Spleen (tissue), 7 donors: ENCODE results near the gene F2RL3.

ENCODE experiments used
- POLR2A ChIP-seq, 3 donors: fragments of 450-650 bp; IDR thresholded peaks; one replicate each; pipeline ENCODE4 v1.5.1; 2017; ENCODE audit warnings: antibody characterized with exemption in 3 of 3, mild to moderate bottlenecking in 1 of 3
- TF ChIP-seq, protein P1 (sequence below), 11 experiments: fragments of 200-600 bp in 7 of 11; fragments of 450-650 bp in 4 of 11; sonication (generic) in 4 of 11; IDR thresholded peaks in 8 of 11; conservative IDR thresholded peaks in 3 of 11; 1 replicate in 7 of 11; 2 replicates in 4 of 11; pipeline versions ENCODE4 v1.4.0 to v1.8.0; 2016 to 2021; ENCODE audit warnings: antibody characterized with exemption in 11 of 11, inconsistent platforms in 4 of 11, mild to moderate bottlenecking in 1 of 11
- donor health status: DM: no; HTN: no; CAD: no; lungs with moderate emphysema.
- donor health status: DM: no; HTN: no; CAD: no.
- donor health status: DM: no; HTN: no; CAD: no.

DNA sequence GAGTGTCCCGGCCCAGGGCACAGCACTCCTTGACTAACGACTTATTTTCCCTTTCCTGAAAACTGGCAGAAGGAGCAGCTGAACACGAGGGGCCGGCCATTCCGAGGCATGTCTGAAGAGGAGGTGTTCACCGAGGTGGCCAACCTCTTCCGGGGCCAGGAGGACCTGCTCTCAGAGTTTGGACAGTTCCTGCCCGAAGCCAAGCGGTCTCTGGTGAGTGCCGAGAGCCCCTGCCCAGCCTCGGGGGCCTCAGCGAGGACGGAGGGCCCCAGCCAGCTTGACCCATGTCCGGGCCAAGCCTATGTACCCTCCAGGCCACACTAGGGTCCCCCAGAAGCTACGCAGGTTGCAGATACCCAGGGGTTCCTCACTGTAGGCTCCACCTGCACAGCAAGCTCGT, 41.9 kb upstream of the F2RL3 start:
- no peak for TF ChIP-seq POLR2A (IDR thresholded peaks at IDR 0.05)
- TF ChIP-seq, protein P1, sequence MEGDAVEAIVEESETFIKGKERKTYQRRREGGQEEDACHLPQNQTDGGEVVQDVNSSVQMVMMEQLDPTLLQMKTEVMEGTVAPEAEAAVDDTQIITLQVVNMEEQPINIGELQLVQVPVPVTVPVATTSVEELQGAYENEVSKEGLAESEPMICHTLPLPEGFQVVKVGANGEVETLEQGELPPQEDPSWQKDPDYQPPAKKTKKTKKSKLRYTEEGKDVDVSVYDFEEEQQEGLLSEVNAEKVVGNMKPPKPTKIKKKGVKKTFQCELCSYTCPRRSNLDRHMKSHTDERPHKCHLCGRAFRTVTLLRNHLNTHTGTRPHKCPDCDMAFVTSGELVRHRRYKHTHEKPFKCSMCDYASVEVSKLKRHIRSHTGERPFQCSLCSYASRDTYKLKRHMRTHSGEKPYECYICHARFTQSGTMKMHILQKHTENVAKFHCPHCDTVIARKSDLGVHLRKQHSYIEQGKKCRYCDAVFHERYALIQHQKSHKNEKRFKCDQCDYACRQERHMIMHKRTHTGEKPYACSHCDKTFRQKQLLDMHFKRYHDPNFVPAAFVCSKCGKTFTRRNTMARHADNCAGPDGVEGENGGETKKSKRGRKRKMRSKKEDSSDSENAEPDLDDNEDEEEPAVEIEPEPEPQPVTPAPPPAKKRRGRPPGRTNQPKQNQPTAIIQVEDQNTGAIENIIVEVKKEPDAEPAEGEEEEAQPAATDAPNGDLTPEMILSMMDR (IDR thresholded peaks at IDR 0.05 in 8 of 11, conservative IDR thresholded peaks at IDR 0.05 in 3 of 11) = no peak
